GM12891 (cell line): Measurements from ENCODE around the gene CCNI2.

Experiments
- PAX5 ChIP-seq: IDR thresholded peaks from 2 replicates; pipeline ENCODE4 v1.6.1; 2011; ENCODE audit warnings: low read length, moderate library complexity, mild to moderate bottlenecking; ENCODE audit not compliant: insufficient read depth, severe bottlenecking
- POLR2A ChIP-seq: IDR thresholded peaks from 2 replicates; pipeline ENCODE4 v1.6.1; 2011; ENCODE audit warnings: low read depth, low read length, control low read depth
- POLR2AphosphoS5 ChIP-seq: IDR thresholded peaks from 2 replicates; pipeline ENCODE4 v1.6.1; 2011; ENCODE audit warnings: low read depth, low read length, control low read depth
- SPI1 ChIP-seq: IDR thresholded peaks from 2 replicates; pipeline ENCODE4 v1.6.1; 2011; ENCODE audit warnings: low read depth, low read length, control low read depth
- TAF1 ChIP-seq: IDR thresholded peaks from 2 replicates; pipeline ENCODE4 v1.6.1; 2011; ENCODE audit warnings: low read depth, low read length, control low read depth

- no peak for TF ChIP-seq POLR2AphosphoS5
- no peak for TF ChIP-seq SPI1
- no peak for TF ChIP-seq TAF1
- TF ChIP-seq POLR2A = no peak
- TF ChIP-seq PAX5 = no peak
Observed at GRCh38 chr5:132770476-132771159, 23.4 kb downstream of the CCNI2 start.
